Lower lobe of right lung (tissue), 2 donors: Measurements from ENCODE around the gene MLYCD. TPM values are rescaled to one million over a fixed set of nuclear protein-coding genes. Genes with fewer than 3 reads are reported as not detected.

Source experiments
- ATAC-seq, 2 donors: fragments of 200-7000 bp; cut with Tn5 transposase; one replicate each; pipeline ENCODE4 v1.9.1; 2020 to 2022; ENCODE audit warnings: mild to moderate bottlenecking in 2 of 2, moderate library complexity in 2 of 2
- DNase-seq: peaks from one replicate; pipeline ENCODE4 v3.0.0-alpha.2; 2020
- H3K27ac ChIP-seq: fragments of 200-600 bp; one replicate; pipeline ENCODE4 v1.8.0; 2022
- H3K27me3 ChIP-seq: fragments of 200-600 bp; one replicate; pipeline ENCODE4 v1.8.0; 2022; ENCODE audit warnings: low read depth
- H3K36me3 ChIP-seq: fragments of 200-600 bp; one replicate; pipeline ENCODE4 v1.8.0; 2022; ENCODE audit warnings: mild to moderate bottlenecking
- H3K4me1 ChIP-seq: fragments of 200-600 bp; one replicate; pipeline ENCODE4 v1.8.0; 2022
- H3K4me3 ChIP-seq: fragments of 200-600 bp; one replicate; pipeline ENCODE4 v1.8.0; 2022; ENCODE audit warnings: mild to moderate bottlenecking
- H3K9me3 ChIP-seq: fragments of 200-600 bp; one replicate; pipeline ENCODE4 v1.8.0; 2022
- CTCF ChIP-seq: fragments of 200-600 bp; IDR thresholded peaks from one replicate; pipeline ENCODE4 v1.8.0; 2022; ENCODE audit warnings: antibody characterized with exemption, mild to moderate bottlenecking
- intact Hi-C: fragments of 100-400 bp; cut with DNase I; formaldehyde crosslinking; loops from one replicate; pipeline ENCODE4 v1.11.0; 2022
- total RNA-seq: library from RNA; stranded (reverse); fragmentation: NEBNext Ultra II Directional; extraction: Animal tissue kit (Norgen Biotek cat#: 25700); gene quantifications from one replicate; pipeline ENCODE4 v1.2.1, GENCODE V29; 2021
- donor health status: DM: no; HTN: yes; CAD: no; lungs with severe emphysema.

Gene MLYCD
- total RNA-seq, 1 donor from 2014 or later, result 9.1 TPM

GRCh38 chr16:83906683-83907082, 7.8 kb downstream of the MLYCD start:
- no peak for TF ChIP-seq CTCF
- DNase-seq (no peak), ATAC-seq (no peak)
- no peaks in the 10 kb centered on the region for H3K9me3 ChIP-seq
- no peak overlapping the region for H3K27ac ChIP-seq
- intact Hi-C loops, result no loop called here
- peaks cover 61% of the 10 kb centered on the region for H3K36me3 ChIP-seq
- no peak overlapping the region for H3K4me3 ChIP-seq
- no peaks in the 10 kb centered on the region for H3K27me3 ChIP-seq
- H3K4me1 ChIP-seq, result peaks cover 4% of the 10 kb centered on the region

GRCh38 chr16:83907111-83907510, 8.2 kb downstream of the MLYCD start:
- no peak for DNase-seq
- H3K27ac ChIP-seq, result no peak overlapping the region
- intact Hi-C loops, result no loop called here
- peaks cover 65% of the 10 kb centered on the region for H3K36me3 ChIP-seq
- no peak for ATAC-seq
- H3K4me3 ChIP-seq, result no peak overlapping the region
- H3K9me3 ChIP-seq, result no peaks in the 10 kb centered on the region
- H3K27me3 ChIP-seq, result no peaks in the 10 kb centered on the region
- peaks cover 4% of the 10 kb centered on the region for H3K4me1 ChIP-seq
- no peak for TF ChIP-seq CTCF

GRCh38 chr16:83907631-83908250, 8.8 kb downstream of the MLYCD start:
- Histone ChIP-seq H3K4me1 (no peaks in the 10 kb centered on the region), H3K4me3 (no peak overlapping the region), H3K27ac (no peak overlapping the region), H3K9me3 (no peaks in the 10 kb centered on the region), H3K36me3 (peaks cover 71% of the 10 kb centered on the region), H3K27me3 (no peaks in the 10 kb centered on the region)
- TF ChIP-seq CTCF, result no peak
- ATAC-seq (no peak), DNase-seq (no peak)
- intact Hi-C loops, result no loop called here

GRCh38 chr16:83908798-83909197, 9.9 kb downstream of the MLYCD start:
- H3K36me3 ChIP-seq, result peaks cover 80% of the 10 kb centered on the region
- no peak for ATAC-seq

GRCh38 chr16:83911290-83911689, 12.4 kb downstream of the MLYCD start:
- Histone ChIP-seq H3K36me3 (peaks cover 96% of the 10 kb centered on the region), H3K27me3 (no peaks in the 10 kb centered on the region), H3K9me3 (no peaks in the 10 kb centered on the region), H3K4me3 (no peak overlapping the region), H3K4me1 (peaks cover 4% of the 10 kb centered on the region), H3K27ac (no peak overlapping the region)
- no peak for TF ChIP-seq CTCF
- DNase-seq (no peak), ATAC-seq (no peak)
- intact Hi-C loops, result no loop called here

More at GRCh38 chr16:83908798-83909197, 9.9 kb downstream of the MLYCD start:
- H3K27me3 ChIP-seq, result no peaks in the 10 kb centered on the region
- DNase-seq, result no peak
- no peak for TF ChIP-seq CTCF
- no peak overlapping the region for H3K27ac ChIP-seq
- intact Hi-C loops, result no loop called here
- H3K4me3 ChIP-seq, result no peak overlapping the region
- H3K9me3 ChIP-seq, result no peaks in the 10 kb centered on the region
- peaks cover 4% of the 10 kb centered on the region for H3K4me1 ChIP-seq
